GM19099 (cell line): ENCODE results near the gene IL17B.

Source experiments
- POLR2A ChIP-seq: IDR thresholded peaks from 3 replicates; pipeline ENCODE4 v1.6.1; 2011; ENCODE audit warnings: low read depth; ENCODE audit not compliant: insufficient read length; ENCODE audit errors: extremely low read depth

Gene IL17B

DNA sequence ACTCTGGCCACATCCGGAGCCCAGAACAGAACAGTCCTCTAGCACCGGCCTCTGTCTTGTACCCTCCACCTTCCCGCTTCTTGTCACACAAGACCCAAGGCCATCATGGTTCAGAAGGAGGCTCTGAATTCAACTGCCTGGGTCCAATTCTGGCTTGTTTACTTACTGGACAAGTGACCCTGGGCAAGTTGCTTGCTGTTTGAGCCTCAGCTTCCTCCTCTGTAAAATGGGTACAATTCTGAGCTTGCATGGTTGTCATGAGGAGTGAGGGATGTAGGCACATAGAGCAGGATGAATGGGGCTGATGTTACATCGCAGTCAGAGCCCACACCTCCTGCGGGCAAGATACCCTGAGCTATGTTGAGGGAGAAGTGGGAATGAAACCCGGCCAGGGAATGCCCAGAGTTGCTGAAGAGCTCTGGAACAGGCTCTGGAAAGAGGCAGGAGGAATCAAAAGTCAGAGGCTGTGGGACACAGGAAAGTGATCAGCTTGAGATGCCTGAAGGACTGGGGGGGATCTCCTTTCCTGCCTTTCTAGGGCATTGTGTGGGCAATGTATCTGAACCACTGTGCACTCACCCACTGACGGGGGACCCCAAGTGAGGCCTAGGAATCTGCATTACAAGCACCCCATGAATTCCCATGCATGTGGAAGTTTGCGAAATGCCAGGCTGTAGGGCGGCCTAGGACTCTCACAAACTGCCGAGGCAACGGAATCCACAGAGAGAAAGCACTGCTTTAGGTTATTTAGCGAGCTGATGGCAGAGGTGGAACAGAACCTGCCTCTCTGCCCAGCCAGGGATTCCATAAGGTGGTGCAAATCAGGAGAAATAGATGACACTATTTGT, 29.4 kb upstream of the IL17B start:
- no peak for TF ChIP-seq POLR2A

- no peak for TF ChIP-seq POLR2A
These were observed 28.5 kb upstream of the IL17B start for GRCh38 chr5:149407323-149408251.

DNA sequence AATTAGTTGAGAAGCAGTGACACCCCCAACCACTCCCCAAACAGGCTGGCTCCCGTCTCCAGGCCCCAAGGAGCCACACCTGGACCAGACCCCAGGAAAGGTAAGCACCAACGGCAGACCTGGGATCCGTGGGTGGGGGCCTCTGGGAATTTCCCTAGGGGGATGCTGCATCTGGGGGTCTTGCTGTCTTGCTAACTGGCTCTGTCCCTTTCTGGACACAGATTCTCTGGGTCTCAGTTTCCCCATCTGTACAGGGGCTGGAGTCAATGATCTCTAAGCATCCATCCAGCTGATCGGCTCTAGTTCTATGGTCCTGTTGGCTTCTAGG, 27.9 kb upstream of the IL17B start:
- TF ChIP-seq POLR2A, result no peak

DNA sequence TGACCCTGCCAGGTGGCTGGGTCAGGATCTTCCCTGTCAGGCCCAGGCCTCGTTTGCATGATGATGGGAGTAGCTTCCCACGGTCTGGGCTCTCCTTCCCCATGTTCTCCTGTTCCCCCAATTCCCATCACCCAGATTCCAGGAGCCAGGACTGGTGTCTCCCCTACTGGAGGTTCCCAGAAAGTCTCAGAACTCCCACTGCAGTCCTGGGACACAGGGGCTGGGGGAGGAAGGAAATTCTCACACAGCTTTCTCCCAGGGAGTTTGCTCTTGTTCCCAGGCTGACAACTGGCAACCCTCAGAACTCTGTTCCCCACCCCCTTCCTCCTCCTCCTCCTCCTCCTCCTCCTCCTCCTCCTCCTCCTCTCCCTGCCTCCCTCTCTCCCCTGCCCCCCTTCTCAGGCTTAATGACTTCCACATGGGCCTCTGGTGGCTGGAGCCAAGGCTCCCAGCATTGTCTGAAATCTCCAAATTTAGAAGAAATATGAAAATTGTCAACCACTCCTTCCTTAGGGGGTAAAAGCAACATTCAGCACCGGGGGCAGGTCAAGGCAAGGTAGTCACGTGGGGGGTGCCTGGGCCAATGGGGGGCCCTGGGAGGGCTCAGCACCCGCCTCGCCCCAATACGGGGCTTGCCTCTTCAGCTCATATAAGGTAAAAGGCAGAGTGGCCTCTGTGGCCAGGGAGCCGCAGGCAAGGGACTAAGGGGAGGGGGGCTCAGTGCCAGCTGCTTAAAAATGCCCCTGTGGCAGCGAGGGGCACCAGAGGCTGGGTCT, 27.3 kb upstream of the IL17B start:
- no peak for TF ChIP-seq POLR2A

DNA sequence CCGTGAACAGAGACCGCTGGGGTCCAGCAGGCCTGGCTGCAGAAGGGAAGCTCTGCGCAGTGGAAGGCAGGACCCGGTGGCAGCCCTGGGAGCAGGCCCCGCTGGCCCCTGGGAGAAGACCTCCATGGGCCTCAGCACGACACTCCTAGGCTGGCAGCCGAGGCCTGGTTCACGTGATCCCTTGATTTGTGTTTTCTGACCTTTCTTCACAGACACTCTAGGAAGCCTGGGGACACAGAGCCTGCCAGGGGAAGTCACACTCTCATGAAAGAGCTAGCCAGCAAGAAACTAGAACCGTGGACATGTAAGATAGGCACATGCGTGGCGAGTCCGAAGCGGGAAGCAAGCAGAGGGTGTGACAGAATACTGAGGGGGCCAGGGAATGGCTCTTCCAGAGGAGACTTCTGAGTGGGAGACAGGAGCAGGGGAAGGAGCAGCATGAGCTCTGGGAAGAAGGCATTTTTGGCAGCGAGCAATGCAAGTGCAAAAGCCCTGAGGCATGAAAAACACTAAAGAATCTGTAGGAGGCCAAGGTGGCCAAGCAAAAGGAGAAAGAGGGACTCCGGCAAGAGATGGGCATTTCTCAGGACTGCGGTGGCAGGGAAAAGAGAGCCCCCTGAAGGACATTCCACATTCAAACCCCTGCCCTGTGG, 26.6 kb upstream of the IL17B start:
- TF ChIP-seq POLR2A, result no peak

DNA sequence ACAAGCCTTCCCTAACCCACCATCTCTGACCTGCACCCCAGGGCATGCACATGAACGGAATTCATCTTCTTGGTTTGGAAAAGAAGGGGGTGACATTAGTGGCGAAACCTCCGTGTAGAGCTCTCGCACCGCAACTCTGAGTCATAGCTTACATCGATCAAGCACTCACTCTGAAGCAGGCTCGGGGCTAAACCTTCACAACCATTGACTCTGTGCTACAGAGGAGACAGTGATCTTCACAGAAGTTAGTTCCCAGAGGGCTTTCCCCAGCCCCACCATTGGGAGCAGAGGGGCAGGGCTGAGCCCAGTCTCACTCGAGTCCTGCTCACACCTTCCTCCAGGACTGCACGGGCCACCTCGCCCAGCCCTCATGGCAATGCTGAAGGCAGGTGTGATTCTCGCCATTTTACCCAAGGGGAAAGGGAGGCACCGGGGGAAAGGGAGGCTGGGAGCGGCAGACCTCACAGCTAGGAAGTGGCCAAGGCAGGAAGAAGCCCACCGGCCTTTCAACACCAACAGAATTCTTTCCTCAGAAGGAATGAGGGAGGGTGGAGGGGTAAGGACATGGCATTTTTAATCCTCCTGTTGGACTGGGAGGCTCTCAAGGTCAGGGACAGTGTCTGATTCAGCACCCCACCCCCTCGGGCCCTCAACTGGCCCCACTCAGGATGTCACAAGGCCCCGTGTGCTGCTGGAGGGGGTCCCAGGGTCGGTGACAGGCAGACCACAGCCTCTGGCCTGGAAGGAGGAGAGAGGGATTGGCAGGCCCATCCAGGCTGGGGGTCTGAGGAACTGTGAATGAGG, 25.9 kb upstream of the IL17B start:
- no peak for TF ChIP-seq POLR2A

DNA sequence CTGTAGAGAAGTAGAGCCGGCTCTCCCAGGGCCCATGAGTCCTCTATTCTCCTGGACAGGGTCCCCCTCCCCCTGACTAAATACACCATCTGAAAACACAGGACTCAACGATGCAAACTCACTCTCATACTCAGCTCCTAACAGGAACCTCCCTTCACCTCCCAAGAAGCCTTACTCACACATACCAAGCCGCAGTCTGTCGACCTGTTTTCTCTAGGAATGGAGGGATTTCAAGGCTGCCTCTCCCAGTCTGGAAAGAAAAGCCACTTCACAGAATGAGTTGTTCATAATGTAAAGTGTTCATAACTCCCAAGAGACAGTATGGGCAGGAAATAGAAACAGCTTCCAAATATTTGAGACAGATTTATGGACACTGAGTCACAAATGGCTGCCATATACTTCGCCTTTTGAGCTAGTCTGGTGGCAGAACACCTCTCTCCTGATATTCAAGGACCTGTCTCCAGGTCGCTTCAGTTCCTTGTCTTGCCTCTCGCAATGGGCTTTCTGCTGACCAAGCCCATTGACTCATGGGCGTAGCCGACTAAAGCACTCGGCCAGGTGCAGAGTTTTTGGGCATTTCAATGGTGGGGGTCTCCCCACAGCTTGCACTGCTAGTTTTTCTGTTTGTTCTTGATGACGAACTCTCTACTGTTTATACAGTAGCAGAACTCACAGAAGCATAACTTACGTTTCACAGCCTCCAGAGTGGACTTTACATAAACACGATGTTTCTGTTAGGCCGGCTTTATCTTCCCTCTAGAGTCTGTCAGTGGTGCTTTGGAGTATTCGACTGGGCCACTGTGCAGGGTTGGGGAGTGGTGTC, 25.0 kb upstream of the IL17B start:
- no peak for TF ChIP-seq POLR2A

- TF ChIP-seq POLR2A, result no peak
These were observed 23.2 kb upstream of the IL17B start for GRCh38 chr5:149402291-149402690.

DNA sequence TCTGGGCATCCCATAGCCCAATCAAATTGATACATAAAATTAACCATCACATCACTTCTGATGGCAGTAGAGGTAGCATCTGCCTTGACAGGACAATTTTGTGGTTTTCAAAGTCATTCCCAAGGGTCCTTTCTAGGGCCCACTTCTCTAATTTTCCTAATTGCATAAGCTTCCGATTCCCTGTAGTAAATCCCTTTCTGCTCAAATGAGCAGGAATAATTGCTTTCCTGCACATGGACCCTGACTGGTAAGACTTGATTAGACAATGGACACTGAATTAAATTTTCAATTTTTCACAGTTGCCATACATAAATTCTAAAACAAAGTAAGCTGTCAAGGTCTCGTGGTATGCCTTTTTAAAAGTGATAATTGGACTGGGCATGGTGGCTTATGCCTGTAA, 22.0 kb upstream of the IL17B start:
- no peak for TF ChIP-seq POLR2A

GRCh38 chr5:149400304-149400703, 21.2 kb upstream of the IL17B start:
- no peak for TF ChIP-seq POLR2A

DNA sequence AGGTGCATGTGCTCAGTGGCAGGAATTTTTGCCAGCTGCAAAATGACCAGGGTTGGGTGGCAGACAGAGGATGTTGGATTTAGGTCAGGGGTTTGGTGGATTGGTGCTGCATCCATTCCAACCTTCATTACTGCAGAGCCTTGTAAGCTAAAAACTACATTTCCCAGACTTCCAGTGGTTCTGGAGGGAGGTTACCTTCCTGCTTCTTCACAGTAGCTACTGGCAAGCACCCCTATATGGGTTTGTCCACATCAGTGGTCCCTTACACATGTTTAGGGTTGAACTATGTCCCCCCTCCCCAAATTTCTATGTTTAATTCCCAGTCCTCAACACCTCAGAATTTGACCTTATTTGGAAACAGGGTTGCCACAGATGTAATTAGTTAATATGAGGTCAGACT, 20.7 kb upstream of the IL17B start:
- TF ChIP-seq POLR2A, result no peak

DNA sequence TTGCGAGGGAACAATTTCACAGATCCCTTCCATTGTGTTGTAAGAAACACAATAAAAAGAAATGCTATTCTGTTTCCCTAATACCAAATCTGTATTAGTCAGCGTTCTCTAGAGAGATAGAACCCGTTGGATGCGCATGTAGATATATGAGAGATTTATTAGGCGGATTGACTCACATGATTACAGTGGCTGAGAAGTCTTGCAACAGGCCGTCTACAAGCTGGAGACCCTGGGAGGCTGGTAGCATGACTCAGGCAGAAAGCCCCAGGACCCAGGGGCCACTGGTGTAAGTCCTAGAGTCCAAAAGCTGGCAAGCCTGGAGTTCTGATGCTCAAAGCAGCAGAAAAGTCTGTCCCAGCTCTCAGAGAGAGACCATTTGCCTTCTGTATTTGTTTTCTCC, 18.4 kb upstream of the IL17B start:
- TF ChIP-seq POLR2A, result no peak

- no peak for TF ChIP-seq POLR2A
These were observed 13.6 kb upstream of the IL17B start for GRCh38 chr5:149392718-149393117.
